WI38 (cell line): ENCODE results near the gene CUX1.
"Not testable (repeated sequence)": the region's sequence is repeated elsewhere in the genome, so short reads cannot be mapped to it uniquely, and the experiment has no call there.

ENCODE experiments used
- H3K4me3 ChIP-seq: 2 replicates; pipeline ENCODE4 v1.5.1; 2011; ENCODE audit warnings: low read depth, mild to moderate bottlenecking, control low read depth, low read length
- TF ChIP-seq, protein P1 (sequence below): IDR thresholded peaks from 2 replicates; pipeline ENCODE4 v1.5.1; 2012; ENCODE audit warnings: low read depth, mild to moderate bottlenecking, control low read depth, low read length

CUX1 gene

GRCh38 chr7:101823096-101823495 is 5.7 kb downstream of the CUX1 start:
- TF ChIP-seq, protein P1, sequence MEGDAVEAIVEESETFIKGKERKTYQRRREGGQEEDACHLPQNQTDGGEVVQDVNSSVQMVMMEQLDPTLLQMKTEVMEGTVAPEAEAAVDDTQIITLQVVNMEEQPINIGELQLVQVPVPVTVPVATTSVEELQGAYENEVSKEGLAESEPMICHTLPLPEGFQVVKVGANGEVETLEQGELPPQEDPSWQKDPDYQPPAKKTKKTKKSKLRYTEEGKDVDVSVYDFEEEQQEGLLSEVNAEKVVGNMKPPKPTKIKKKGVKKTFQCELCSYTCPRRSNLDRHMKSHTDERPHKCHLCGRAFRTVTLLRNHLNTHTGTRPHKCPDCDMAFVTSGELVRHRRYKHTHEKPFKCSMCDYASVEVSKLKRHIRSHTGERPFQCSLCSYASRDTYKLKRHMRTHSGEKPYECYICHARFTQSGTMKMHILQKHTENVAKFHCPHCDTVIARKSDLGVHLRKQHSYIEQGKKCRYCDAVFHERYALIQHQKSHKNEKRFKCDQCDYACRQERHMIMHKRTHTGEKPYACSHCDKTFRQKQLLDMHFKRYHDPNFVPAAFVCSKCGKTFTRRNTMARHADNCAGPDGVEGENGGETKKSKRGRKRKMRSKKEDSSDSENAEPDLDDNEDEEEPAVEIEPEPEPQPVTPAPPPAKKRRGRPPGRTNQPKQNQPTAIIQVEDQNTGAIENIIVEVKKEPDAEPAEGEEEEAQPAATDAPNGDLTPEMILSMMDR = no peak
- no peak overlapping the region for H3K4me3 ChIP-seq

GRCh38 chr7:101823596-101823995 is 6.2 kb downstream of the CUX1 start:
- H3K4me3 ChIP-seq = no peak overlapping the region

GRCh38 chr7:101824440-101824839 is 7.0 kb downstream of the CUX1 start:
- H3K4me3 ChIP-seq = no peak overlapping the region
- TF ChIP-seq, protein P1 = no peak

More at GRCh38 chr7:101823596-101823995, 6.2 kb downstream of the CUX1 start:
- TF ChIP-seq, protein P1 = no peak

- TF ChIP-seq, protein P1 = no peak
- H3K4me3 ChIP-seq = no peak overlapping the region
Measured at GRCh38 chr7:101826081-101826835, 8.8 kb downstream of the CUX1 start.

- no peak overlapping the region for H3K4me3 ChIP-seq
- TF ChIP-seq, protein P1 = no peak
Measured at GRCh38 chr7:101828301-101829020, 11.0 kb downstream of the CUX1 start.

GRCh38 chr7:101829374-101829773 is 11.9 kb downstream of the CUX1 start:
- TF ChIP-seq, protein P1 = no peak
- no peak overlapping the region for H3K4me3 ChIP-seq

GRCh38 chr7:101829821-101830220 is 12.4 kb downstream of the CUX1 start:
- TF ChIP-seq, protein P1 = no peak
- no peak overlapping the region for H3K4me3 ChIP-seq

GRCh38 chr7:101831396-101831795 is 14.0 kb downstream of the CUX1 start:
- H3K4me3 ChIP-seq = not testable (repeated sequence)
